Ectodermal cell (in vitro differentiated cells): ENCODE measurements around the gene MCCD1.

ENCODE experiments used
- H3K27ac ChIP-seq: 2 replicates; pipeline ENCODE4 v1.7.0; 2013; ENCODE audit warnings: mild to moderate bottlenecking, low read depth, low read length; ENCODE audit not compliant: insufficient read depth, poor library complexity, severe bottlenecking
- H3K27me3 ChIP-seq: 2 replicates; pipeline ENCODE4 v1.7.0; 2013; ENCODE audit warnings: mild to moderate bottlenecking, low read length; ENCODE audit not compliant: insufficient read depth, control insufficient read depth, poor library complexity, severe bottlenecking
- H3K36me3 ChIP-seq: one replicate; pipeline ENCODE4 v1.7.0; 2013; ENCODE audit warnings: low read length; ENCODE audit not compliant: control insufficient read depth, insufficient read depth
- H3K4me1 ChIP-seq: one replicate; pipeline ENCODE4 v1.7.0; 2013; ENCODE audit warnings: low read length; ENCODE audit not compliant: control insufficient read depth, insufficient read depth
- H3K4me3 ChIP-seq: 2 replicates; pipeline ENCODE4 v1.7.0; 2013; ENCODE audit warnings: low read depth, low read length, control low read depth; ENCODE audit not compliant: insufficient read depth
- H3K9me3 ChIP-seq: 2 replicates; pipeline ENCODE4 v1.7.0; 2013; ENCODE audit warnings: mild to moderate bottlenecking, low read length, moderate library complexity; ENCODE audit not compliant: control insufficient read depth
- WGBS, 2 experiments: methylation state at CpG; one replicate each; pipeline ENCODE4 v1.1.7; 2013; ENCODE audit warnings: missing lambda C conversion rate in 2 of 2; 5-methylcytosine and 5-hydroxymethylcytosine counted together

MCCD1 gene

DNA sequence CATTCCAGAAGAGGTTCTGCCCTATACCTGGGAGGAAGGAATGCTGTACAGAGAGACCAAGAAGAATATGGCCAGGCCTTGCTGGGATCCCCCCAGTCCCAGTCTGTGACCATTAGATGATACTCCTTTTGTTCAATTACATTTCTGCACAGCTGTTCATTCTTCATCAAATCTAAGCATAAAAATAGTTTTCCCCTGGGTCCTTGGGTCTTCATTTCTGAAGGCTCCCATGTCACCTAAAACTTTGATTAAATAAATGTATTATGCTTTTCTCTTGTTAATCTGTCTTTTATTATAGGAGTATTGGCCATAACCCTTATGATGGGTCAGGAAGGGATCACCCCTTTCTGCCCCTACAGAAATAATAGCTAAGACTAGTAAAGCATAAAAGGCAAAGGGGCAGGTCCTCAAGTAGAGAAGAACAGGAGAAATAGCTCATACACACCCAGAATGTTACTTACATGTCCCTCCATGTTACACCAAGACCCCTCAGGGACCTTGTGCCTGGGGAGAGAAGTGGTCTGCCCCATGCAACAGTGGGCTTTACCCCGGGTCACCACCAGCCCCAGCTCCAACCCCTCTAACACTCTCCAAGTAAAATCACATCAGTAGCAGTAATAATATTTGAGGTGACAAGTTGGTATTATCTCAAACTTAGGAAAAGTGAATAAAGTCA lies 41.2 kb downstream of the MCCD1 start:
- Histone ChIP-seq H3K27me3 (no peaks in the 10 kb centered on the region), H3K27ac (no peak overlapping the region), H3K4me3 (no peak overlapping the region), H3K36me3 (no peaks in the 10 kb centered on the region), H3K4me1 (no peaks in the 10 kb centered on the region), H3K9me3 (no peaks in the 10 kb centered on the region)
- no CpG with 5 or more reads among the region's 1 CpG for WGBS, 2 experiments

DNA sequence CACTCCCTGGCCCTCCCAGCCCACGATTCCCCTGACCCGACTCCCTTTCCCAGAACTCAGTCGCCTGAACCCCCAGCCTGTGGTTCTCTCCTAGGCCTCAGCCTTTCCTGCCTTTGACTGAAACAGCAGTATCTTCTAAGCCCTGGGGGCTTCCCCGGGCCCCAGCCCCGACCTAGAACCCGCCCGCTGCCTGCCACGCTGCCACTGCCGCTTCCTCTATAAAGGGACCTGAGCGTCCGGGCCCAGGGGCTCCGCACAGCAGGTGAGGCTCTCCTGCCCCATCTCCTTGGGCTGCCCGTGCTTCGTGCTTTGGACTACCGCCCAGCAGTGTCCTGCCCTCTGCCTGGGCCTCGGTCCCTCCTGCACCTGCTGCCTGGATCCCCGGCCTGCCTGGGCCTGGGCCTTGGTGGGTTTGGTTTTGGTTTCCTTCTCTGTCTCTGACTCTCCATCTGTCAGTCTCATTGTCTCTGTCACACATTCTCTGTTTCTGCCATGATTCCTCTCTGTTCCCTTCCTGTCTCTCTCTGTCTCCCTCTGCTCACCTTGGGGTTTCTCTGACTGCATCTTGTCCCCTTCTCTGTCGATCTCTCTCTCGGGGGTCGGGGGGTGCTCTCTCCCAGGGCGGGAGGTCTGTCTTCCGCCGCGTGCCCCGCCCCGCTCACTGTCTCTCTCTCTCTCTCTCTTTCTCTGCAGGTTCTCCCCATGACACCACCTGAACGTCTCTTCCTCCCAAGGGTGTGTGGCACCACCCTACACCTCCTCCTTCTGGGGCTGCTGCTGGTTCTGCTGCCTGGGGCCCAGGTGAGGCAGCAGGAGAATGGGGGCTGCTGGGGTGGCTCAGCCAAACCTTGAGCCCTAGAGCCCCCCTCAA lies 43.5 kb downstream of the MCCD1 start, which contains the start of gene LTA:
Gene LTA, plus strand, starts transcription at position 249 of the 871 bp plus-strand sequence. Its CDS starts 454 bp downstream, at position 703.
- WGBS, 2 experiments: 92 to 94% methylated on average over 27 of the region's 27 CpGs
- no peaks in the 10 kb centered on the region for H3K27me3 ChIP-seq

DNA sequence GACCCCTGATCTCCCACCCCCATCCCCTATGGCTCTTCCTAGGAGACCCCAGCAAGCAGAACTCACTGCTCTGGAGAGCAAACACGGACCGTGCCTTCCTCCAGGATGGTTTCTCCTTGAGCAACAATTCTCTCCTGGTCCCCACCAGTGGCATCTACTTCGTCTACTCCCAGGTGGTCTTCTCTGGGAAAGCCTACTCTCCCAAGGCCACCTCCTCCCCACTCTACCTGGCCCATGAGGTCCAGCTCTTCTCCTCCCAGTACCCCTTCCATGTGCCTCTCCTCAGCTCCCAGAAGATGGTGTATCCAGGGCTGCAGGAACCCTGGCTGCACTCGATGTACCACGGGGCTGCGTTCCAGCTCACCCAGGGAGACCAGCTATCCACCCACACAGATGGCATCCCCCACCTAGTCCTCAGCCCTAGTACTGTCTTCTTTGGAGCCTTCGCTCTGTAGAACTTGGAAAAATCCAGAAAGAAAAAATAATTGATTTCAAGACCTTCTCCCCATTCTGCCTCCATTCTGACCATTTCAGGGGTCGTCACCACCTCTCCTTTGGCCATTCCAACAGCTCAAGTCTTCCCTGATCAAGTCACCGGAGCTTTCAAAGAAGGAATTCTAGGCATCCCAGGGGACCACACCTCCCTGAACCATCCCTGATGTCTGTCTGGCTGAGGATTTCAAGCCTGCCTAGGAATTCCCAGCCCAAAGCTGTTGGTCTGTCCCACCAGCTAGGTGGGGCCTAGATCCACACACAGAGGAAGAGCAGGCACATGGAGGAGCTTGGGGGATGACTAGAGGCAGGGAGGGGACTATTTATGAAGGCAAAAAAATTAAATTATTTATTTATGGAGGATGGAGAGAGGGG lies 44.7 kb downstream of the MCCD1 start:
- Histone ChIP-seq H3K27me3 (no peaks in the 10 kb centered on the region), H3K4me3 (no peak overlapping the region), H3K36me3 (no peaks in the 10 kb centered on the region), H3K4me1 (no peaks in the 10 kb centered on the region), H3K27ac (no peak overlapping the region), H3K9me3 (no peaks in the 10 kb centered on the region)
- WGBS, 2 experiments: 90 to 94% methylated on average over 9 of the region's 9 CpGs

More for the DNA sequence above, 43.5 kb downstream of the MCCD1 start, which contains the start of gene LTA:
- Histone ChIP-seq H3K27ac (no peak within 1 kb of the TSS), H3K9me3 (no peaks in the 10 kb centered on the region), H3K4me3 (no peak within 1 kb of the TSS), H3K36me3 (no peaks in the 10 kb centered on the region), H3K4me1 (no peaks in the 10 kb centered on the region)

DNA sequence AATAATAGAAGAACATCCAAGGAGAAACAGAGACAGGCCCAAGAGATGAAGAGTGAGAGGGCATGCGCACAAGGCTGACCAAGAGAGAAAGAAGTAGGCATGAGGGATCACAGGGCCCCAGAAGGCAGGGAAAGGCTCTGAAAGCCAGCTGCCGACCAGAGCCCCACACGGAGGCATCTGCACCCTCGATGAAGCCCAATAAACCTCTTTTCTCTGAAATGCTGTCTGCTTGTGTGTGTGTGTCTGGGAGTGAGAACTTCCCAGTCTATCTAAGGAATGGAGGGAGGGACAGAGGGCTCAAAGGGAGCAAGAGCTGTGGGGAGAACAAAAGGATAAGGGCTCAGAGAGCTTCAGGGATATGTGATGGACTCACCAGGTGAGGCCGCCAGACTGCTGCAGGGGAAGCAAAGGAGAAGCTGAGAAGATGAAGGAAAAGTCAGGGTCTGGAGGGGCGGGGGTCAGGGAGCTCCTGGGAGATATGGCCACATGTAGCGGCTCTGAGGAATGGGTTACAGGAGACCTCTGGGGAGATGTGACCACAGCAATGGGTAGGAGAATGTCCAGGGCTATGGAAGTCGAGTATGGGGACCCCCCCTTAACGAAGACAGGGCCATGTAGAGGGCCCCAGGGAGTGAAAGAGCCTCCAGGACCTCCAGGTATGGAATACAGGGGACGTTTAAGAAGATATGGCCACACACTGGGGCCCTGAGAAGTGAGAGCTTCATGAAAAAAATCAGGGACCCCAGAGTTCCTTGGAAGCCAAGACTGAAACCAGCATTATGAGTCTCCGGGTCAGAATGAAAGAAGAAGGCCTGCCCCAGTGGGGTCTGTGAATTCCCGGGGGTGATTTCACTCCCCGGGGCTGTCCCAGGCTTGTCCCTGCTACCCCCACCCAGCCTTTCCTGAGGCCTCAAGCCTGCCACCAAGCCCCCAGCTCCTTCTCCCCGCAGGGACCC lies 45.6 kb downstream of the MCCD1 start:
- Histone ChIP-seq H3K4me1 (no peaks in the 10 kb centered on the region), H3K27ac (no peak overlapping the region)

DNA sequence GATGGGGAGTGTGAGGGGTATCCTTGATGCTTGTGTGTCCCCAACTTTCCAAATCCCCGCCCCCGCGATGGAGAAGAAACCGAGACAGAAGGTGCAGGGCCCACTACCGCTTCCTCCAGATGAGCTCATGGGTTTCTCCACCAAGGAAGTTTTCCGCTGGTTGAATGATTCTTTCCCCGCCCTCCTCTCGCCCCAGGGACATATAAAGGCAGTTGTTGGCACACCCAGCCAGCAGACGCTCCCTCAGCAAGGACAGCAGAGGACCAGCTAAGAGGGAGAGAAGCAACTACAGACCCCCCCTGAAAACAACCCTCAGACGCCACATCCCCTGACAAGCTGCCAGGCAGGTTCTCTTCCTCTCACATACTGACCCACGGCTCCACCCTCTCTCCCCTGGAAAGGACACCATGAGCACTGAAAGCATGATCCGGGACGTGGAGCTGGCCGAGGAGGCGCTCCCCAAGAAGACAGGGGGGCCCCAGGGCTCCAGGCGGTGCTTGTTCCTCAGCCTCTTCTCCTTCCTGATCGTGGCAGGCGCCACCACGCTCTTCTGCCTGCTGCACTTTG lies 46.7 kb downstream of the MCCD1 start, which contains the start of gene TNF:
Gene TNF, plus strand, starts transcription at position 231 of the 567 bp plus-strand sequence. Its CDS starts 177 bp downstream, at position 408.
- Histone ChIP-seq H3K9me3 (no peaks in the 10 kb centered on the region), H3K27me3 (peaks cover 4% of the 10 kb centered on the region), H3K36me3 (no peaks in the 10 kb centered on the region), H3K4me1 (peaks cover 4% of the 10 kb centered on the region), H3K27ac (no peak within 1 kb of the TSS), H3K4me3 (no peak within 1 kb of the TSS)
- WGBS, 2 experiments: 91% methylated on average over 19 of the region's 19 CpGs

More for the DNA sequence above, 45.6 kb downstream of the MCCD1 start:
- H3K36me3 ChIP-seq: no peaks in the 10 kb centered on the region
- no peaks in the 10 kb centered on the region for H3K27me3 ChIP-seq
- H3K4me3 ChIP-seq: no peak overlapping the region
- H3K9me3 ChIP-seq: no peaks in the 10 kb centered on the region
- 89 to 91% methylated on average over 14 of the region's 14 CpGs for WGBS, 2 experiments

DNA sequence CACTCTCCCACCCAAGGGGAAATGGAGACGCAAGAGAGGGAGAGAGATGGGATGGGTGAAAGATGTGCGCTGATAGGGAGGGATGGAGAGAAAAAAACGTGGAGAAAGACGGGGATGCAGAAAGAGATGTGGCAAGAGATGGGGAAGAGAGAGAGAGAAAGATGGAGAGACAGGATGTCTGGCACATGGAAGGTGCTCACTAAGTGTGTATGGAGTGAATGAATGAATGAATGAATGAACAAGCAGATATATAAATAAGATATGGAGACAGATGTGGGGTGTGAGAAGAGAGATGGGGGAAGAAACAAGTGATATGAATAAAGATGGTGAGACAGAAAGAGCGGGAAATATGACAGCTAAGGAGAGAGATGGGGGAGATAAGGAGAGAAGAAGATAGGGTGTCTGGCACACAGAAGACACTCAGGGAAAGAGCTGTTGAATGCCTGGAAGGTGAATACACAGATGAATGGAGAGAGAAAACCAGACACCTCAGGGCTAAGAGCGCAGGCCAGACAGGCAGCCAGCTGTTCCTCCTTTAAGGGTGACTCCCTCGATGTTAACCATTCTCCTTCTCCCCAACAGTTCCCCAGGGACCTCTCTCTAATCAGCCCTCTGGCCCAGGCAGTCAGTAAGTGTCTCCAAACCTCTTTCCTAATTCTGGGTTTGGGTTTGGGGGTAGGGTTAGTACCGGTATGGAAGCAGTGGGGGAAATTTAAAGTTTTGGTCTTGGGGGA lies 47.4 kb downstream of the MCCD1 start:
- Histone ChIP-seq H3K4me1 (peaks cover 6% of the 10 kb centered on the region), H3K4me3 (no peak overlapping the region), H3K27ac (no peak overlapping the region), H3K27me3 (peaks cover 7% of the 10 kb centered on the region), H3K36me3 (no peaks in the 10 kb centered on the region), H3K9me3 (no peaks in the 10 kb centered on the region)
- WGBS, 2 experiments: 88 to 89% methylated on average over 8 of the region's 8 CpGs

DNA sequence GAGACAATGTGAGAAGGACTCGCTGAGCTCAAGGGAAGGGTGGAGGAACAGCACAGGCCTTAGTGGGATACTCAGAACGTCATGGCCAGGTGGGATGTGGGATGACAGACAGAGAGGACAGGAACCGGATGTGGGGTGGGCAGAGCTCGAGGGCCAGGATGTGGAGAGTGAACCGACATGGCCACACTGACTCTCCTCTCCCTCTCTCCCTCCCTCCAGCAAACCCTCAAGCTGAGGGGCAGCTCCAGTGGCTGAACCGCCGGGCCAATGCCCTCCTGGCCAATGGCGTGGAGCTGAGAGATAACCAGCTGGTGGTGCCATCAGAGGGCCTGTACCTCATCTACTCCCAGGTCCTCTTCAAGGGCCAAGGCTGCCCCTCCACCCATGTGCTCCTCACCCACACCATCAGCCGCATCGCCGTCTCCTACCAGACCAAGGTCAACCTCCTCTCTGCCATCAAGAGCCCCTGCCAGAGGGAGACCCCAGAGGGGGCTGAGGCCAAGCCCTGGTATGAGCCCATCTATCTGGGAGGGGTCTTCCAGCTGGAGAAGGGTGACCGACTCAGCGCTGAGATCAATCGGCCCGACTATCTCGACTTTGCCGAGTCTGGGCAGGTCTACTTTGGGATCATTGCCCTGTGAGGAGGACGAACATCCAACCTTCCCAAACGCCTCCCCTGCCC lies 48.3 kb downstream of the MCCD1 start:
- H3K4me3 ChIP-seq: no peak overlapping the region
- peaks cover 16% of the 10 kb centered on the region for H3K27me3 ChIP-seq
- H3K9me3 ChIP-seq: no peaks in the 10 kb centered on the region
- no peaks in the 10 kb centered on the region for H3K36me3 ChIP-seq
- 95% methylated on average over 19 of the region's 19 CpGs for WGBS, 2 experiments
- peaks cover 6% of the 10 kb centered on the region for H3K4me1 ChIP-seq
- no peak overlapping the region for H3K27ac ChIP-seq

DNA sequence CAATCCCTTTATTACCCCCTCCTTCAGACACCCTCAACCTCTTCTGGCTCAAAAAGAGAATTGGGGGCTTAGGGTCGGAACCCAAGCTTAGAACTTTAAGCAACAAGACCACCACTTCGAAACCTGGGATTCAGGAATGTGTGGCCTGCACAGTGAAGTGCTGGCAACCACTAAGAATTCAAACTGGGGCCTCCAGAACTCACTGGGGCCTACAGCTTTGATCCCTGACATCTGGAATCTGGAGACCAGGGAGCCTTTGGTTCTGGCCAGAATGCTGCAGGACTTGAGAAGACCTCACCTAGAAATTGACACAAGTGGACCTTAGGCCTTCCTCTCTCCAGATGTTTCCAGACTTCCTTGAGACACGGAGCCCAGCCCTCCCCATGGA lies 48.8 kb downstream of the MCCD1 start:
- no peak overlapping the region for H3K27ac ChIP-seq
- H3K4me1 ChIP-seq: peaks cover 6% of the 10 kb centered on the region
- no peaks in the 10 kb centered on the region for H3K36me3 ChIP-seq
- H3K27me3 ChIP-seq: peaks cover 21% of the 10 kb centered on the region
- WGBS, 2 experiments: 92 to 97% methylated on average over 3 of the region's 3 CpGs
- H3K9me3 ChIP-seq: no peaks in the 10 kb centered on the region
- H3K4me3 ChIP-seq: no peak overlapping the region
